HG02678 (cell line): ENCODE data around the gene DUSP14.
"Not testable (repeated sequence)": the region's sequence is repeated elsewhere in the genome, so short reads cannot be mapped to it uniquely, and the experiment has no call there.

Experiments
- ATAC-seq: cut with Tn5 transposase; IDR thresholded peaks from one replicate; pipeline ENCODE4 v1.9.1; 2021; ENCODE audit warnings: mild to moderate bottlenecking, moderate library complexity; ENCODE audit not compliant: unreplicated experiment

Gene DUSP14

DNA sequence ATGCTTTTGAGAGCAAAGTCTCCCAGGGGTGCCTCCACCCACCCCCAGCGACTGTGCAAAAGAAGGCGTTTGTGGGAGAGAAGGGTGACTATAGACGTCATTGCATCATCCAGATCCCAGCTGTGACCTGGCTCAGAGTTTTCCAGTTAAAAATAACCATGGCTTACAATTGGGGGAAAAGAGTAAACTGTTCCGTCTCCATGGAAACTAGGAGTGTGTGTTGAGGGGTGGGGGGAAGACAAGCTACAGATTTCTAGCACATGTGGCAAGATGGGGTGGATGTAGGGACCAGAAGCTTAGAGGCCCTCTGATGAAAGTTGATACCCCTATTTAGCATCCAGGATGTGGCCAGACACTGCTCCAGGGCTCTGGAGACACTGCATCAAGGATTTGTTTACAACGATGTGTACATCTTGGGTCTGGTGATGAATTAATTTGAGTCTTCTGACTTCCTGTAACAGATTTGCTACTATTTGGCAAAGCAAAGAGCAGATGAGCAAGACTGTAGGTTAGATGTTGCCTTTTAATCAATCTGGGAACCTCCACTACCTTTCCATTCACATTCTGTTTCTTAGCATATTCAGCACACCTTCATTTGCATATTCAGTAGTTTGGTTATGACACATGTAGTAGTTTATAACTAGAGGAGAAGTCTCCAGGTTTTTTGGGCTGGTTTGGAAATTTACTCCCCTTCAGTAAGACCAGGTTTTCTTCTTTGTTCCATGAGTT is 6.2 kb upstream of the DUSP14 start:
- no peak for ATAC-seq

DNA sequence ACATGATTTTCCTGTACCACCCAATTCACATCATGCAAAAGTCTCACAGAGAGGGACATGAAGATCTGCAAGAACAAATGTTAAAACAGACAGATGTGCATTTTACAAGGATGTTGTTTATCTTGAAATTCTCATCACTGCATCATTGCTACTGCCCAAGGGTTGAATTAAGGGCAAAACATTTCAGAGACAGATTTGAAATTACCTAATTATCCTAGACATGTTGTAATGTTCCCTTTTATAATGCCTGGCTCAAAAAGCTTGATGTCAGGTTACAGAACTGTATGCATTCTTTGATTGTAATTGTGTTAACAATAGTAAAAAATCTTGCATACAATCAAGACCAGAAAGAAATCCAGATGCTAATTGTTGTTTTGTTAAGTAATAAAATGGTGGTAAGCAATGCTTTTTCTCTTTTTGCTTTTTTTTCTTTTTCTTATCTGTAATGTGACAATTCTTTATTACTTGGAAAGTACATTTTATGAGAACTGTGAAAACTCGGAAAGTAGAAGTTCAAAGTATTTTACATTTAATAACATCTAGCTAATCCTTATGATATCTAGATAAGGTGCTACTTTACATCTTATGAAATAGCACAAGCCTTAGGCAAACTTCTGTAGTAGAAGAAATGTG is 3.6 kb upstream of the DUSP14 start:
- no peak for ATAC-seq

DNA sequence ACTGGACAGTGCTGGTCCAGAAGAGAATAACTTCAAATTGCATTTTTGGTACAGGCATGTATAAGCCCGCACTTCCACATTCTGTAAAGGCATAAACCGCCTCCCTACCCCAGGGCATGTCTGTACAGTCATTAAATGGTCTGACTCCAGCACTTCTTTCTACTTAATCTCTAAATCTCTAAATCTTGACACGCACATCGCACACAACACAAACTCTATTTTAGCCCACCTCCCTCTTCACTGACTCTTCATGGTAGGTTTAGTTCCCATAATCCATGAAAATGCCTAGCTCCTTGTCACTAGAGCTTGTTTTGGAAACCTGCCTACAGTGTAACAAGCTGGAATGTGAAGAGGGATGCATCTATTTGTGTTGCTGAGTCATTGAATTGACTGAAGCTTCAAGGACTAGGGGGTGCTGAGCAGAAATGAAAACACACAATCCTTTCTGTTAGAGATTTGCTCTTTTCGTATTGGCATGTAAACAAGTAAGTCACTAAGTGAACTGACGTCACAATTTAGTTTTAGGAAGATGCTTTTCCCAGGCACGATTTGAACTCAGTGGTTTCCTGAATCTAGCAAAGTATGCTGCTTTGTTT is 1.6 kb upstream of the DUSP14 start:
- no peak for ATAC-seq

DNA sequence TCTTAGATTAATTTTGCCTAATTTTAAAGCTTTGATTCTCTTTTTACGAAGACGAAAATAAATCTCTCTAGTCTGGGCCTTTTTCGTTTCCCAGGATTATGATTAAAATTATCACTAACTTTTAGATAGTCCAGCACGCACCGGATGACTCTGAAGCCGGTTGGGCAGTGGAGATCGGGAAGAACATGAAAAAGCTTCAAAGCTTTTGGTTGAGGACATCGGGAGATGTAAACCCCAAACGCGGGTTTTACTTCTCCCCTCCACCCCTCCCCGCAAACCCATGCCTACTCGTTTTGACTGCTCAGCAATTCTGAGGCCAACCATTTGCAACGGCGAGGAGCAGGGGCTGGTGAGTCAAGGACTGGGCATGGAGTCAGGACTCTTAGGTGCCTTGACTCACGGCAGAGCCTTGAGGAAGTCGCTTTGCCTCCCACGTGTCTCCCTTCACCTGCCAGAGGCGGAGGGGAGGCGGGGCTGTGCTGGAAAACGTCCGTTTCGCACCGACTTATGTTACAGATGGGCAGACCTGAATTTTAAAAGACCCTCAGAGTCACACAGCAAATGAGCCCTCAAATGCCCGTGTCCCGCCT is 989 bp upstream of the DUSP14 start:
- no peak for ATAC-seq

DNA sequence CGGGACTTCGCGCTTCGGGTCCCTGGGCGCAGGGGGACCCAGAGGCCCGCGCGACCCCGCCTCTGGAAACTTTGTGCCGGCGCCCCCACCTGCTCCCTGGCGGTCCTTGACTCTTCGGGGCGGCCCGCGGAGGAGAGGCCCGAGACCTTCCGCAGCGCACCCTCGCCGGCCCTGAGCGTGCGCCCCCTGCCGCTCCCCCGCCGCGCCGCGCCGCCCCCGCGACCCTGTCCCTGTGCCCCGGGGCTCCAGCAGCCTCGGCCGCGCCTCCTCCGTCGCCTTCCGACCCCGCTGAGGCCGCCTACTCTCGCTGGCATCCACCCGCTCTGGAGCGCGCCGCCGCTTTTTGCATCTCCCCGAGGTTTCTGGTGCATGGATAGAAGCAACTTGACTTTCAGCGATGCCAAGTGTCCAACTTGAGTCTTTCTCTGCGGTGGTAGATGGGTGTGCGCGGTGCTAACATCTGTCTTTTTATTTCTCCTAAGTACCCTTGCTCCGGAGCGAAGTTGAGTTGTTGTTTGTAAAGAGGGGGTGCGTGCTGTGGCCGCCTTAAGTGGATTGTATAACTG is 414 bp downstream of the DUSP14 start:
- peak; percentile 45 for ATAC-seq

DNA sequence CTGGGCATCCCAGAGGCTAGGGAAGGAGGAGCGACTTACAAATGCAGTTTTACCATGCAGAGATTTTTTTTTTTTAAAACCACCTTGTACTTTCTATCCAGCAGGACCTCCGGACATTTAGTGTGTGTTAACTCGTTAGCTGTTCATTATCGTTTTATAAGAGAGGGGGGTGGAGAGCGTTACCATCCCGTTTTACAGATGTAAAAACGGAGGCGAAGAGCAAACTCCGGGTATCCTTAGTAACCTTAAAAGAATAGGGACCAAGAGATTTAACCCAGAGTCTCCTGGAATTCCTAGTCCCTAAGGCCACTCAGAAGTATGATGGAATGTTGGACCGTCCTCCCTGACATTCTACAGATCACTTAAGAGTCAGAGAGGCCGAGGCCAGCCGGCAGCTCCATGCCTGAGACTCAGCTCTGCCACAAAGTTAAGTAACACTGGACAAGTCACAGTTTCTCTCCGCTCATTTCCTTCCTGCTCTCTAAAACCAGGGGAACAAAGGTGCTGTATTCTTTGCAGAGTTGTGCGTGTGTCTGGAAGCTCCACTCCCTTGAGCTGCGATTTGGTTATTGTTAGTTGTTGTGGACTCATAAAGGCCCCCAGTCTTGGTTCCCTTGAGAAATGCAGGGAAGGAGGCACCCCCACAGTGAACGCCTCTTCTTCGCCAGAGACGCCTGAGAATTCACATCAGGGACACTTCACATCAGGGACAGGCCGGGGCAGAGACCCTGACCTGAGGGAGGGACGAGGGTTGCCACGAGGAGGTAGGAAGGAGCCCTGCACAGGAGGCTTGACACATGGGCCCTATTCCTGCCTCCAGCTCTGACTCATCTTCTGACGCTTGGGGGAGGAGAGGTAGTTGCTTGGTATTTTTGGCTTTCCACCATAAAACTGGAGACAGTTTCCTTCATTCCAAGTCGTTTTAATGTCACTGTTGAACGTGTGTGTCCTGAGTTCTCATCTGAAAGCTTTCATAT is 1.2 kb downstream of the DUSP14 start:
- no peak for ATAC-seq

DNA sequence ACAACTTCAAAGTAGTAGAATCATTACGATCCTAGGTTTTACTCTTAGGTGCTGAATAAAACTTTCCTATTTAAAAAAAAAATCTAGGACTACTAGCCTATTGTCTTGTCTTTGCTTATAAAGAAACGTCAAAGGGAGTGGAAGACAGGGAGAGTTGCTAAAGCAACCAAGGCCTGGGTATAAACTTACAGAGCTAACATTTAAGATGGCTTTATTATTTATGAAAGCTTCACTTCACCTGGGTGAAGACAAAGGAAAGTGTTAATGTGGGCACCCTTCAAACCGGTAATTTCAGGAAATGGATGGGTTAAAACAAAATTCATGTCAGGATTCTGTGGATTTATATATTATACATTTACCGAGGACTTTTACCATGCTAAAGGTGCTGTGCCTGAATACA is 2.5 kb downstream of the DUSP14 start:
- no peak for ATAC-seq

DNA sequence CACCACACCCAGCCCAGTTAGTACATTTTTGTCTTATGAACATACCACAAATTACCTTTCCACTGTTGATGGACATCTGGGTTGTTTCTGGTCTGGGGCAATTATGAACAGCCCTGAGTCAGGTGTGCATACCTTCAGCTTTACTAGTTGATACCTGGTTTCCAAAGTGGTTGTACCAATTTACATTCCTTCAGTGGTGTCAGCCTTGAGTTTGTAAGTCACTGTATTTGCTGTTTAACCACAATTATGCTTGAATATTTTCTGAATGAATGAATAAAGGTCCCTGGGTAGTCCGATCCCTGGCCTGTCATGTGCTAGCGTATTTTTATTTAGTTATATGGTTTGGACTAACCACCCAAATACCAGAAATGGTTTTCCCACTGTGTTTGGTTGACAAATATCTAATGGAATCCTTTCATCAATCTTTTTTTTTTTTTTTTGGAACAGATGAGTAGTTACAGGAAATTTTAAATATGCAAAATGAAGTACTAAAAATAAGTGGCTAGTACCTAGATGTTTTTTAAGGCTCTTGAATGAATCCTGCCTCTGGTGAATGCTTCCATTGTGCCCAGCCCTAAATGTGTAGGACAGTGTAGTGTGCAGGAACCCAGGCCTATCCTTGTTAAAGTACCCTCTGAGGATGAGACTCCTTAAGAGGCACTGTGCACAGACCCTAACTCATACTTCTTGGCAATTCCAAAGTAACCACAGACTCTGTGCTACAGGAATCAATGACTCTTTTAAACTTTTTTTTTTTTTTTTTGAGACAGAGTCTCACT is 3.7 kb downstream of the DUSP14 start:
- ATAC-seq: no peak

DNA sequence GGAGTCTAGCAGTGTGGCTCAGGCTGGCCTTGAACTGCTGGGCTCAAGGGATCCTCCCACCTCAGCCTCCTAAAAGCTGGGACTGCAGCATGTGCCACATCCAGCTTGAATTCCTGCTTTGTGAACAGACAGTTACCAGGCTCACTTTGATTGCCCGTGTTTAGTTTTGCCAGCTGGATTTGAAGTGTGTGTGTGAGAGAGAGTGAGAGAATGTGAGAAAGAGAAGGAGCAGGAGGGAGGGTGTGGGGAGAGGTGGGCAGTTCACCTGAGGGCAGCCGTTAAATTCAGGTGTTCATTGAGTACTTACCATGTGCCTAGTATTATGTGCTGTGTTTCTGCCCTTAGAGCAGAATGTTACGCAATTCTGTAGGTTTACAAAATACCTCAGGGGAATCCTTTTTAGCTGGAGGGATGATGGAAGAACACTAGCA is 4.7 kb downstream of the DUSP14 start:
- ATAC-seq: no peak

DNA sequence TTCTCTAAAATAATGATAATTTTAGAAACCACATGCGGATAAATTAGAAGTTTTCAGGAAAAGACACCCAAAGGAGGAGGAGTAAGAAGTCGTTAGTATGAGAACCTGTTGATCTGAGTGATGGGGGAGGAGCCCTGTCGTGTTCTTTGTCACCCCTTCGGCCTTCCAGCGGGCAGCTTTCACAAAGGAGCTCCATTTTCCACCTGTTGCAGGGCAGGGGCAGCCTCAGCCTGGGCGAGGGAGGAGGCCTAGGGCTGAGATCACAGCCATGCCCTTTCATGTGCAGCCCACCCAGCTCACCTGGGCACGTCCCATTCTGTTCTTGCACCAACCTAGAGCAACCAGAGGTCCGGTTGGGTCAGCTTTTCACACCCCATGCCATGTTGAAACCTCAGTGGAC is 5.3 kb downstream of the DUSP14 start:
- no peak for ATAC-seq

DNA sequence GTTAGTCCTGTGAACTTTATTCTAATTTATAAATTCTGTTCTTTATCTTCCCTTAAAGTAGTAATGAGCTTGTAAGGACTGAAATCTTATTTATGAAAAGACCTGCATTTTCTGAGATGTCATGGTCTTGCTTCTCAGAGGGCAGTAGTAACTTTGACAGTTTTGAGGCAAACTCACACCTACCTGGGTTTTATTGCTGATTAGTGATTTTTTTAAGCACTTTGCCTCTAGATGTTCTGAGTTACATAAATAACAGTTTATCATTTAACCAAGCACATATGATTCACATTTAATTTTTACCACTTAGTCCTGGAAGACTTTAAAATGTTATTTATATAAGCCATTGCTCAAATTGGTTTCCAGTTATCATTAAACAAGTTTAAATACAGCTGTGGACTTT is 10.7 kb downstream of the DUSP14 start:
- no peak for ATAC-seq

DNA sequence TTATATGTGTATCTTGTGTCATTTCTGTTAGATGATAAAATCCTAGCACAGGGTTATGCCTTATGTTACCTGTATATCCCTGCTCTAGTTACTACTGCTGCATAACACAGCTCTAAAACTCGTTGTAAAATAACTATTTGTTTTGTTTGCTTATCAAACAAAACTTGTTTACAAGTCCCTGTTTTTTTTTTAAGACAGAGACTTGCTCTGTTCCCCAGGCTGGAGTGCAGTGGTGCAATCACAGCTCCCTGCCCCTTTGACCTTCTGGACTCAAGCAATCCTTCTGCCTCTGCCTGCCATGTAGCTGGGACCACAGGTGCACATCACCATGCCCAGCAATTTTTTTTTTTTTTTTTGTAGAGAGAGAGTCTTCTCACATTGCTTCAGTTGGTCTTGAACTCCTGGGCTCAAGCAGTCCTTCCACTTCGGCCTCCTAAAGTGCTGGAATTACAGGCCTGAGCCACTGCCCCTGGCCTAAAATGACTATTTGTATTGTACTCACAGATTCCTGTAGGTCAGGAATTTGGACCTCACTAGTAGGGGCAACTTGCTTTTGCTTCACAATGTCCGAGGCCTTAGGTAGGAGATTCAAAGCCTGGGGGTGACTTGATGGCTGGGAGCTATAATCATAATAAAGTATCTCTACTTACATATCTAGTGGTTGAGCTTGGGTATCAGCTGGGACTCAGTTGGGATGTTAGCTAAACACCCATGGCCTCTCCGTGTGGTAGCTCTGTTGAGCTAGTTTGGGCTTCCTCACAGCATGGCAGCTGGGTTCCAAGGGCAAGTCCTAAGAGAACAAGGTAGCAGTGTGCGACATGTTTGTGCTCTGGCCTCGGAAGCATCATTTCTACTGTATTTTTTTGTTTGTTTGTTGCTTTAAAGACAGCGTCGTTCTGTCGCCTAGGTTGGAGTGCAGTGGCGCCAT is 12.6 kb downstream of the DUSP14 start:
- no peak for ATAC-seq

DNA sequence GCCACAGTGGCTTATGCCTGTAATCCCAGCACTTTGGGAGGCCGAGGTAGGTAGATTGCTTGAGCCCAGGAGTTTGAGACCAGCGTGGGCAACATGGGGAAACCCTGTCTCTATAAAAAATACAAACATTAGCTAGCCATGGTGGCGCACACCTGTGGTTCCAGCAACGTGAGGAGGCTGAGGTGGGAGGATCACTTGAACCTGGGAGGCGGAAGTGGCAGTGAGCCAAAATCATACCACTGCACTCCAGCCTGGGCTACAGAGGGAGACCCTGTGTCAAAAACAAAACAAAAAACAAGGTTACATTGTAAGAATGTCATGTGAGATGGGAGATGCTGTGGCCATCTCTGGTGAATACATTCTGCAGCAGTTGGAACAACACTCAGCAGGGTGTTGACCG is 13.5 kb downstream of the DUSP14 start:
- ATAC-seq: no peak

DNA sequence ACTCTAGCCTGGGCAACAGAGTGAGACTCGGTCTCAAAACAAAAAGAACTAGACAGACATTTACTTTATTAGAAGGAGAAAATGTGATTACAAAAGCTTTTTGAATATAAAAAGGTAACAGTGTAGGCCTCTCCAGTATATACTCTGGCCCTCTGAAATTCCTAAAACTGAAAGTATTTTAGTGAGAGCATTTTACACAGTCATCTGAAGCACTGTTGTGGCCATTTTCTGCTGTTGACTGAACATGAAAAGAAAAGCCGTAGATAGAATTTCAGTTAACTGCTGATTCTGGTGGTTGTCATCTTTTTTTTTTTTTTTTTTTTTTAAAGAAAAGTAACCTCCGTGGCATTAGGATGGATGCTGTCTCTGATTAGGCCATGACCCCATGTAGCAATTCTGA is 15.6 kb downstream of the DUSP14 start:
- ATAC-seq: no peak

DNA sequence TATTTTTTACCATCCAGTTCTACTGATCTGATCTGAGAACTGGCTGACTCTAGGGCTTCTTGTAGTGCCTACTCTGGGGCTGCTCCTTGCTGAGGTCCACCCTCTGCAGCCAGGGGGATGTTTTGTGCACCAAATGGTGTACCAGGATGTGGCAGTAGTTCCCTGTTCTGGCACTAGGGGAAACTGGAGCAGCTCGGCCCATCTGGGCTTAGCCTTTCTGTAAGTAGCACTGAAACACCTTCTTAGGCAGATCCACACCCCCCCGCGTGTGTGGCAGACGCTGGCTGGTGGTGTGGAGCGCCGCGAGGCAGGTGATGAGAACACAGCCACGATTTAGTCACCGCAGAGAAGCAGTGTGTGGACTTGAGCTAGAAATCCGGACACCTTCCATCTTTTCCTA is 17.0 kb downstream of the DUSP14 start:
- no peak for ATAC-seq

DNA sequence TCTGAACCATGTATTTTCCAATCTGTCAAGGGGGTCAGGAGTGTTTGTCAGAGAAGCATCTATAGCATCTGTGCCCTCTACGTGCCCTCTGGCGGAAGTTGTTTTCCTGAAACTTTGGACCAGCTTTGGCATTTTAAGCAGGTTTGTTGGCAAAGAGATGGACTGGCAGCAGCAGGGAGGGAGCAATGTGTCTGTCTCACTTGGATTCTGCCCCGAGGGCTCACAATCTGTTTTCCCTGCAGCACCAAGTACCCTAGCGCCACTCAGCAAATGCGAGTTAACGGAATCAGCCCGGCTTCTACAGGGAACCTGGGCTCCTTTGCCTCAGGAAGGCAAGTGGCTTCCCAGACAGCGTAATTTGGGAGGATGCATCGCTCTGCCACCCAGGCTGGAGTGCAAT is 17.4 kb downstream of the DUSP14 start:
- no peak for ATAC-seq

DNA sequence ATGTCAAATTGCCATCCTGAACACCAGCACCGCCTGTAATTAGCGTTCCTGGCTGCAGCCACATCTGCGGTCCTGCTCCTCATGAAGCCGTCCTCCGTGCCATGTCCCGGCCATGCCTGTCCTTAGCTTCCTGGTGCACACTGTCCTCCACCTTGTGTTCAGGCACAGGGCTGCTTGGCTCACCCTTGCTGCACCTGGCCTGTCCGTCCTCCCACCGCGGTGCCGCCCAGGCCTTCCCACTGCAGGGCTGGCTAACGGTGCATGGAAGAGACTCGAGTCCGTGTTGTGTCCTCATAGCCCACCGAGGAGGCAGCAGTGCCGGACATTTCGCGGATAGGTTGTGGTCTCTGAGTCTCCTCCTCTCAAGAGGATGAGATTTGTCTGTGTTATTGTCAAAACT is 20.4 kb downstream of the DUSP14 start:
- ATAC-seq: no peak

DNA sequence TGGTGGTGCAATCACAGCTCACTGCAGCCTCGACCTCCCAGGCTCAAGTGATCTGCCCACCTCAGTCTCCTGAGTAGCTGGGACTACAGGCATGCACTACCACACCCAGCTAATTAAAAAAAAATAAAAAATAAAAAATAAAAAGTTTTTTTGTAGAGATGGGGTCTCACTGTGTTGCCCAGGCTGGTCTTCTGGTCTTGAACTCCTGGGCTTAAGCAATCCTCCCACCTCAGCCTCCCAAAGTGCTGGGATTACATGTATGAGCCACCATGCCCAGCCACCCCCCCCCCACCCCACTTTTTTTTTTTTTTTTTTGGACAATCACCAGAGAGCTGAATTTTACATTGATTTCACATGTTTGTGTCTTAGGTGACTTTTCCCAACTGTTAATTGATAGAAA is 22.0 kb downstream of the DUSP14 start:
- not testable (repeated sequence) for ATAC-seq
